HUDEP-2 (cell line): ENCODE measurements around the gene CELA2B.
A peak's percentile ranks its signal among the peaks of the same experiment; 100 is the strongest.
"Not testable (repeated sequence)": the region's sequence is repeated elsewhere in the genome, so short reads cannot be mapped to it uniquely, and the experiment has no call there.

Source experiments
- DNase-seq, 76 experiments: peaks; one replicate each; lab custom pipeline; 2025; ENCODE audit not compliant: unreplicated experiment in 76 of 76; lab: John Stamatoyannopoulos, UW

CELA2B gene

GRCh38 chr1:15475752-15476314, at the start of gene CELA2B:
TSS of gene CELA2B (plus strand) at chr1:15476104. CDS start at chr1:15476126, 22 bp downstream.
- no peak for DNase-seq

DNA sequence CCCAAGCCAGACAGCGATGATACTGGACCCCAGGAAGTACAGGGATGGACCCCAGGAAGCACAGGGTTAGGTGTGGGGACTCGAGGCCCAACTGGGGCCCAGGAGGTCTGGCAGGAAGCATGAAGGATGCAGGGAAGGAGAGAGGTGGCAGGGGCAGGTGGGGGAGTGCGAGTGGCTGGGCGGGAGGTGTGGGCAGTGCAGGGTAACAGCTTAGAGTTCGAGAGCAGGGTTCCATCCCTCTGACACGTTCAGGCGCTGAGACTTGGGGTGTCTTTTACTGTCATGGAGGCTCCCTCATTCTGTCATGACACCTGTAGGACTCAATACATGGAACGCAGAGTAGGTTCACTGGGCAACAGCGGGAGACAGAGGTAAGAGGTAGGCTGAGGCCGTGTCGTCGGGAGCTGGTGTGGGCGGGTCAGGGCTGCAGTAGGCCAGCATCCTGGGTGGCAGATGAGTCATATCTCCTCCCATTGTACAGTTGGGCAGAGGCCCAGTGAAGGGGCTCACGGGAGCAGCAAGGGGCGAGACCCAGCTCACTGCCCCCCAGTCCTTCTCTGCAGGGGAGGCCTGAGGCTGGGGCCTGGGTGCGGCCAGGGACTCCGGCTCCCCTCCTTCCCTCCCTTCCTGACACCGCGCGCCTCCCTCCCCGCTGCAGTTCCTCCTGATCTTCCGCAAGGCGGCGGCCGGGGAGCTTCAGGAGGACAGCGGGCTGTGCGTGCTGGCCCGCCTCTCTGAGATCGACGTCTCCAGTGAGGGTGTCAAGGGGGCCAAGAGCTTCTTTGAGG, 49.2 kb upstream of the CELA2B start:
- peak in 57 of 76 experiments; percentile 9 to 66 (median 43) for DNase-seq

DNA sequence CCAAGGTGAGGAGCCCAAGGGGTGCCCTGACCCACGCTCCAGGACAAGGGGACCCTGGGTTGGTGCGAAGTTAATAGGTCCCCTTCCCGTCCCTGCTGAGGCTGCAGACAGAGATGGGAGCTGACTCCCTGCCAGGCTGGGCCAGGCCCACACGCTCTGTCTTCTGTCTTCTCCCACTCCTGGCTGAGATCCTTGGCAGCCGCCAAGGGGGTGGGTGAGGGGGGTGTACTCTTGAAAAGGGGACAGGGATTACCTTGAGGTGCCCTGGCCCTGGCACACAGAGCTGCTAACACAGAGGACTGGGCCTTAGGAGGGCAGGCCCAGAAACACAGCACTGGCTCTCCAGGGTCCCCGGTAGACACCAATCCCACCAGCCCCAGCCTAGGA, 48.6 kb upstream of the CELA2B start:
- DNase-seq: no peak

GRCh38 chr1:15428252-15428651, 47.7 kb upstream of the CELA2B start:
- not testable (repeated sequence) for DNase-seq

DNA sequence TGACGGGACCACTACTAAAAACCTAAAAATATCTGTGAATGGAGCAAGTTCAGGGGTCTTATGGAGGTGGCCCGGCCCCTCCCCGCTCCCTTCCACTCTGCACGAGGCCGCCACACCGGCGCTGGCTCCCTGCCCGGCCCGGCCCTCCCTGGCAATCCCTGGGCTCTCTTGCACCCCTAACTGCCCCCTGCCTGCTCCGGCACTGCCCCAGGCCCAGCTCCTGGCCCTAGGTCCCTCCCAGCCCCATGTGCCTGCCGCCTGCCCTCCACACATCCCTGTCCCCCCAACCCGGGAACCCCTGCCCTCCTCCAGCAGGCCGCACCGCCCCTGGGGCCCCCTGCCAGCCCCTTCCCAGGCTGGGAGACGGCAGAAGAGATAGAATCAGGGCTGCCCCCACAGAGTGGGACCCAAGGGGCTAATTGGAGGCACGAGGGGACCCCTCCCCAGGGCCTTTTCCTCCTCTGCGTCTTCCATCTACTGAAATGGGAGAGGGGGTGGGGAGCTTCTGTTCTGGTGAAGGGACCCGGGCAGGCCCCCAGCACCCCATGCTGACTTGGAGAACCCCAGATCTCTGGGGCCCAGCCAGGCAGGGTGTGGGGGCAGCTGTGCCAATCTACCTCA, 47.0 kb upstream of the CELA2B start:
- no peak for DNase-seq

DNA sequence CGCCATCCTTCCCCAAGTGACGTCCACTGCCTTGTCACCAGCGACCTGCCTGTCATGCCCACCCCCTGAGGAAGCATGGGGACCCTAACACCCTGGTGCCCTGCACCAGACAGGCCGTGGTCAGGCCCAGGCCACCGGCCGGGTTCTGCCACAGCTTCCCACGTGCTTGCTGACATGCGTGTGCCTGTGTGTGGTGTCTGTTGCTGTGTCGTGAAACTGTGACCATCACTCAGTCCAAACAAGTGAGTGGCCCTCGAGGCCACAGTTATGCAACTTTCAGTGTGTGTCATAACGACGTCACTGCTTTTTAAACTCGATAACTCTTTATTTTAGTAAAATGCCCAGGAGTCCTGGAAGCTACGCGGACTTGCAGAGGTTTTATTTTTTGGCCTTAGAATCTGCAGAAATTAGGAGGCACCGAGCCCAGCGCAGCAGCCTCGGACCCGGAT, 46.2 kb upstream of the CELA2B start:
- DNase-seq: no peak

DNA sequence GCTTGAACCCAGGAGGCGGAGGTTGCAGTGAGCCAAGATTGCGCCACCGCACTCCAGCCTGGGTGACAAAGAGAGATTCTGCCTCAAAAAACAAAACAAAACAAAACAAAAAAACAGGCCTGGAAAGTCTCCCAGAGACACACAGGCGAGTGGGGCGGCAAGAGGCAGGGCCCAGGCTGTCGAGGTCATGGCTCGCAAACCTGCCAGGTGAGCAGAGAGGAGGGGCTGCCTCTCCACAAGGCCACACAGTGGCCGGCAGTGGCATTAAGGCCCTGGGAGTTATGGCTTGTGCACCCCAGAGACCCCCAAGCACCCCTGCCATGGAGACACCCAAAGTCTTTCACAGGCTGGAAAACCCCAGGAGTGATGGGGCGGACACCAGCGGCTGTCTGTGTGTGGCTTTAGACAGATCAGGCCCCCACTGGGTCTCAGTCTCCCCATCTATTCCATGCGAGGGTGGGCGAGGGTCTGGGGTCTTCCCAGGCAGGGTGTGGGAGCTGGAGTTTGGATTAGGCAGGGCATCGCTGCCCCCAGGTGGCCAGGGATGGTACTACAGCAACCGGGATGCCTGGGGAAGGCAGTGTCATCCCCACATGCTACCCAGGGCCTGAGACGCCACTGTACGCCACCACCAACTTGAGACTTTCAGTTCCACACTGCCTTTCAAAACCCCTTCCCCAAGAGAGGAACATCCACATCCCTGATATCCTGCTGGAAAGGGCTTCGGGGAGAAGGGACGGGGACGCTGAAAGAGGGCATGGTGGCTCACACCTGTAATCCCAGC, 44.9 kb upstream of the CELA2B start:
- peak in 55 of 76 experiments; percentile 11 to 84 (median 46) for DNase-seq

DNA sequence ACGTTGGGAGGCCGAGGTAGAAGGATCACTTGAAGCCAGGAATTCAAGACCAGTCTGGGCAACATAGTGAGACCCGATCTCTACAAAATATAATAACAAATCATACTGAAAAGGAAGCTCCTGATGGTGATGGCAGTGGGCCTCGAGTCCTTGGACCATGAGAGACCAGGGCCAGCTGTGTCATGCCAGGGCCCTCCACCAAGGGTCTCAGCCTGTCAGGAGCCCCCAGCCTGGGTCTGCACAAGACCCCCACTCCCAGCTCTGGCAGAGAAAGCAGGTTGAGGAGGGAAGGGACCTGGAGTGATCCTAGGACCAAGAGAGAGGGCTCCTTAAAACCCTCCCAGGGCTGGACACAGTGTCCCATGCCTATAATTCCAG, 44.3 kb upstream of the CELA2B start:
- no peak for DNase-seq

GRCh38 chr1:15432324-15432723, 43.6 kb upstream of the CELA2B start:
- no peak for DNase-seq

DNA sequence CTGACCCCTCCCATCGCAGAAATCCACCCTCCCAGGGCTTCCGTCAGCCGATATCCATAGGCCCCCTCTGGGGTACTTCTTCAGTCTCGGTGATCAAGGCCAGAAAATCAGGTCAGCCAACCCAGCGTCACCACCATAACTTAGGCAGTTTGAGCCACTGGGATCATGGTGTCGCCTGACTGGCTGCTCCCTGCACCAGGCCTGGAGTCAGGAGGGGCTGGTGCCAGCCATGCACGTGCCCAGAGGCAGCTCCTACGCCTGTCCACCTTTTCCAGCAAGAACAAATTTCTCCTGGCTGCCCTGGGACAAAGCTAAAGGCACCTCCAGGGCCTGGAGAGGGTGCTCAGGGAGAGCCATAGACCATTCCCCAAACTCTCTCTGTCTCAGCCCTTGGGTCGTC, 42.4 kb upstream of the CELA2B start:
- no peak for DNase-seq

GRCh38 chr1:15434739-15435138, 41.2 kb upstream of the CELA2B start:
- not testable (repeated sequence) for DNase-seq

DNA sequence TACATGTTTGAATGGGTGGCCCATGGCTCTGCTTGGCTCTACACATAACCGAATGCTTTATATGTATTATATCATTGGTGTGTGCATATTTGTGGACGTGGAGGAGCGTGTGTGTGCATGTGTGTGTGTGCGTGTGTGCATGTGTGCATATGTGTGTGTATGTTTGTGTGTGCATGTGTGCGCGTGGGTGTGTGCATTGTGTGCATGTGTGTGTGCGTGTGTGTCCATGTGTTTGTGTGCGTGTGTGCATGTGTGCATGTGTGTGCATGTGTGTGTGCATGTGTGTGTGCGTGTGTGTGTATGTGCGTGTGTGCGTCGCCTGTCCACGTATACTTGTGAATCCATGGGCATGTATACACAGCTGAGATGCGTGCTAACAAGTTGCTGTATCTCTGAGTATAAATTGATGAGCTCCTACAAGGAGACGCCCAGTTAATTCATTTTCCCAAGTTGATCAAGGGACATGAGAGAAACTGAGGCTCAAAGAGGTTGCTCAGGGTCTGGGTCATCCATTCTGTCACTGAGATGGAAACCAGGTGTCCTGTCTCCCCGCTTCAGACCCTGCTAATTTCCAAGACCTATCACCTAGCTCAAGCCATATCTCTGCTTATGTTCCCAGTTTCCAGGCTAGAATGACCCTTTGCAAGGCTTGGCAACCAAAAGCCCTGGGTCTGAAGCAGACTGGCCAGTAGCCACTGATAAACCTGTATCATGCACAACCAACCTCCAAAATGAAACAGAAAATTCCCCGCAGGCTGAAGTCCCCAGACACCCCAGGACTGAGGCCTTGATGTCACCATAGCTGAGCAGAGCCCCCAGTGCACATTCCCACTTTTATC, 40.4 kb upstream of the CELA2B start:
- DNase-seq: no peak

DNA sequence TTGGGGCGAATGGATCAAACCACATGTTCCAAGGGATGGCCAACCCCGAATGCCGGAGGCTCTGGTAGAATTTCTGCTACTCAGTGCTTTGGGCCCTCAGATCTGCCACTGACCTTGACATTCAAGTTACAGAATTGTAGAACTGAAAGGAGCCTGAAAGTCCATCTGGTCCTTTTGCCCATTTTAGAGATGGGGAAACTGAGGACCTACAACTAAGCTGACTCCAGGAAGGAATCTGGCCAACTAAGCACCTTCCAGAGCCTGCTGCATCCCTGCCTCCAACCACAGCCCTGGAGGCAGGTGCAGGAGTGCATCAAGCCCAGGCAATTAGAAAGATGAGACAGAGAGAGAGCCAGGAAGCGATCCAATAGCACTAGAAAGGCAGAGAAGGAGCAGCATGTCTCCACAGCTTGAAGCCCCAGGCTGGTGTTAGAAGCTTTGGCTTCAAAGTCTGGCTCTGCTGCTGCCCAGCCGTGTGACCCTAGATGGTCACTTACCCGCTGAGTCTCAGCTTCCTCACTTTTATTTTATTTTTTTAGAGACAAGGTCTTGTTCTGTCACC, 38.9 kb upstream of the CELA2B start:
- DNase-seq: no peak

DNA sequence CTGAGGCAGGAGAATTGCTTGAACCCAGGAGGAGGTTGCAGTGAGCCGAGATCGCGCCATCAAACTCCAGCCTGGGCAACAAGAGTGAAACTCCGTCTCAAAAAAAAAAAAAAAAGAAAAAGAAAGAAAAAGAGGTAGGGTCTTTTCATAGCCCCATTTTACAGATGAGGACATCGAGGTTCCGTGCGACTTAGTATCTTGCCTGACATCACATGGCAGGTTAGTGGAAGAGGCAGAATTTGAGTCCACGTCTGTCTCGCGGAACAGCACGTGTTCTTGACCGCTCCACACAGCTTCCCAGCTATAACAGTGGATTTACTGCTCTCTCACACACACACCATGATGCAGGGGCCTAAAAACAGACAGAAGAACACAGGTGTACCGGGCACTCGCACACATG, 36.6 kb upstream of the CELA2B start:
- DNase-seq: no peak

DNA sequence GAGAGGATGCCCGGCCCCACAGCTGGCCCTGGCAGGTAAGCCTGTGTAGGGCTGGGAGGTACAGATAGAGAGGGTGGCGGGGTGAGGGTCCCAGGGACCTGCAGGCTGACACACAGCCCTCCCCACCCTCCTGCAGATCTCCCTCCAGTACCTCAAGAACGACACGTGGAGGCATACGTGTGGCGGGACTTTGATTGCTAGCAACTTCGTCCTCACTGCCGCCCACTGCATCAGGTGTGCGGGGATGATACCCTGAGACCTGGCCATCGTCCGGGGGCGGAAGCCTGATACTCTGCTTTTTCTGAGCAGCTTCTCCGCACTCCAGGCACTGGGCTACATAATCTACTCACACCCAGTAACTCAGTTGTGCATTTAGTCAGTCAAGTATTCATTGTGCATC, 35.5 kb upstream of the CELA2B start:
- no peak for DNase-seq

DNA sequence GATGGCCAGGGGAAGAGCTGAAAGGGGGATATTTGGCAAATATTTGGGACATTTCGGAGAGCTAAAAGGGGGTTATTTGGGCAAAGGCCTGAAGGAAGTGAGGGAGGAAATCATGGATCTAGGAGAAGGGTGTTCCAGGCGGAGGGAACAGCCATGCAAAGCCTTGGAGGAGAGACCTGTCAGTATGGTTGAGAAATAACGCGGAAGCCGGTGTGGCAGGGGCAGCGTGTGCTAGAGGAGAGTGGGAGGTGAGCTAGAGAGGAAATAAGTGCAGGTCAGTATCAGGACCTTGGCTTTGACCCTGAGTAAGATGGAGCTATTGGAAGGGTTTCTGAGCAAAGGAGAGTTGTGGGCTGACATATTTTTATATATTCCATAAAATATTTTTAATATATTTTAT, 34.7 kb upstream of the CELA2B start:
- DNase-seq: no peak

GRCh38 chr1:15442119-15442518, 33.8 kb upstream of the CELA2B start:
- no peak for DNase-seq

DNA sequence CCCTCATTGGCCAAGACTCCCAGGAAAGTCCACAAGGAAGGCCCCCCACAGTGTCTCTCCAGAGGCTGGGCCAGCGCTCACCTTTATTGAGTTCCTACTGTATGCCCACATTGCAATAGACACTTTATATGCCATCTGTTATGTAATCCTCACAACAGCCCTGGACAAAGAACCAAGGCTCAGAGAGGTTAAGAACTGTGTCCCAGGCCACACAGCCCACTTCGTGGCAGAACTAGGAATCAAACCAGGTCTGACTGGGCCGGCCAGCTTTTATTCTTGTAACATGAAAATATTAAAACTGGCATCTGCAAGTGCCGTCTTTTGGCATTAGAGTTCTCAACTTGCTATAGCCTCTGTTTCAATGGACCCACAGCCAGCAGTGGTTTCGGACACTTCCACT, 33.1 kb upstream of the CELA2B start:
- no peak for DNase-seq

- DNase-seq: no peak
Observed at GRCh38 chr1:15443281-15443680, 32.6 kb upstream of the CELA2B start.
